CD4-positive, alpha-beta T cell treated with Interleukin-15 for 1 hour (primary cell): ENCODE data around the gene MED29.
"Not testable (repeated sequence)": the region's sequence is repeated elsewhere in the genome, so short reads cannot be mapped to it uniquely, and the experiment has no call there.

Experiments used
- DNase-seq: peaks from one replicate; pipeline ENCODE4 v3.0.0-alpha.2; 2020

Gene MED29

DNA sequence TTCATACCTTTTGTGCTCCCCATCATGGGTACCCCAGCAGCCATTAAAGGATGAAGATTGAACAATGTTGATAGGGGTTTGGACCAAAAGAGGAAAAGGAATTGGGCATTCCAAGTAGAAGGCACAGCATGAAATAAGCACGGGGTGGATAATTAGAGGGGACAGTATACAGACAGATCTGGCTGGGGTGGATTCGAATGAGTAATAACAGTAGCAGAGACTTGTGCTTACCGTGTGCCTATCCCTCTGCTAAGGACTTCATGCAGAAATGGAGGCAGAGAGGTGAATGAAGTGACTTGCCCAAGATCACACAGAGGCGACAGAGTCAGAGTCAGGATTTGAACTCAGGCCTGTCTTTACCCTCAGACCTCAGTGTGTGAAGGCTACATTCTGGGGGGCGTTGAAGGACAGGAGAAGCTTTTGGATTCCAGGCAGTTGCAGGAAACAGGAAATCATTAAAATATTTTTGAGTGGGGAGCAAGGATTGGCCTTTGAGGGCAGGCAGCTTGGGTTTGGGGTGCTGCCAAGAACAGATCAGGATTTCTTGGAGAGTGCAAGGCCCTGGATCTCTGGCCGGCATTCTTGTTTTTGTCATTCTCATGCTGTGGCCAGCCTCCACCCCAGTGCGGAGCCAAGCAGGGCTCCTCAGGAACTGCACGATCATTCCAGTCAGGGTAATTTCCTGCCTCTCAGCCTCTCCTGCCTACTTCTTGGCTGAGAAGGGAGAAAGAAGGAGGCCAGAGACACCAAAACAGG, 19.0 kb upstream of the MED29 start:
- DNase-seq: no peak

DNA sequence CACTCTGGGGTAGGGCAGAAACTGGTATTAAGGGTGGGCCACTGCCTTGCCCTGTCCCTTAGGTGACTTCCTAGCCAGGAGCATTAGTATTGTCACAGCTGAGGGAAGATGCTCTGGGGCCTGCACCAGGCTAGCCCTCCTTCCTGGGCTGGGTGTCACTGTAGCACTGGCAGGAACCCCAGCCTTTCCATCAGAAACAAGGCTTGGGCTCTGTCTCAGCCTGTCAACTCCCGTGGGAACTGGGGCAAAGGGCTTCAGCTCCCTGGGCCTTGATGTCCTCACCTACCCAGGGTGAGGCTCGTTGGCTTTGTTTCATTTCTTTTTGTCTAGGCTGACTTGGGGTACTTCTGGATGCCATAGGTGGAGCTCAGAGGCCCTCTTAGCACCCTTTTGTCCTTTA, 18.2 kb upstream of the MED29 start:
- no peak for DNase-seq

DNA sequence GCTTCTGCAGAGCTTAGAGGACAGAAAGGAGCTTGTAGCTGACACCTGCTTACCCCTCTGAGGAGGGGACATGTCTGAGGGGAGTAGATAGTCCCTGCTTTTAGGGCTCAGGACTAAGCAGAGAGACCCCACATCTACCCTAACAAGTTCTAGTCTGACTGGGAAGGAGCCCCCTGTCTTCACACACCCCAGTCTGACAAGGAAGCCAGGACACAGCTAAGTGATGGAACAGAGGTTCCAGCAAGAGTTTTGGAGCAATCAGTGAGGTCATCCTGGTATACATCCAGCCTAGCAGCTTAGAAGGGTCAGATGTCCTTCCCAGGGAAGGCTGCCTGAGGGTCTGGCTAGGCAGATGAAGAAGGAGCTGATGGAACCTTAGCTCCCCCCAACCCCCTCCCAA, 15.2 kb upstream of the MED29 start:
- no peak for DNase-seq

DNA sequence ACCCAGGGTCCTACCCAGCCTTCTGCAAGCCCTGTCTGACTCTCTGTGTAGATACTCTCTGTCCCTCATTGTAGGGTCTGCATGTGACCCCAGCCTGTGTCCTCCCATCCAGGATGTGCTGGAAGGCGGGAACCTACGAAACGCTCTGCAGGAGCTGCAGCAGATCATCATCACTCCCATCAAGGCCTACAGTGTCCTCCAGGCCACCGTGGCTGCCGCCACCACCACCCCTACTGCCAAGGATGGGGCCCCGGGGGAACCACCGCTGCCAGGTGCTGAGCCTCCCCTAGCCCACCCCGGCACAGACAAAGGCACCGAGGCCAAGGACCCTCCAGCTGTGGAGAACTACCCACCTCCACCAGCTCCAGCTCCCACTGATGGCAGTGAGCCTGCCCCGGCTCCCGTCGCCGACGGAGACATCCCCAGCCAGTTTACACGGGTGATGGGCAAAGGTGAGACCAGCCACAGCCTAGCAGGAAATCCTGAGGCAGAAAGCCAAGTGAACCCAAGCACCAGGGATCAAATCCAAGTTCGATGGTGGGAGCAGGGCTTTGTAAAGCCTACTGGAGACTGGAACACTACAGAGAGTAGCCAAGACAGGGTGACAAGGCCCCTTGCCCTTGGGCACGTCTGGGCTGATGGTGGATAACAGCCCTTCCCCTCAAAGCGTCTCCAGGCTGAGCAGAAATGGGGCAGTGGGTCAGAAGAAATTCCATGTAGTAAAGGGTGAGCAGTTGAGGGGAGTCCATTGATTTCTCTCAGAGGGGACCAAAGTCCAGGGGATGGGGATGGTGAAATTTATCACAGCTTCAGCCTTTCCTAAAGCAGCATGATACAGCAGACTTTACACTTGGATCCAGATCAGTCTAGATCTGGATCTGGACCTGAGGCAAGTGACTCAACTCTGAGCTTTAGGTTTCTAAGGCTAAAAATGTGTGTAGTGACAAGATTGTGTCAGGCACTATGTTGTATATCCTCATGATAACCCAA, 13.5 kb upstream of the MED29 start:
- DNase-seq: no peak

DNA sequence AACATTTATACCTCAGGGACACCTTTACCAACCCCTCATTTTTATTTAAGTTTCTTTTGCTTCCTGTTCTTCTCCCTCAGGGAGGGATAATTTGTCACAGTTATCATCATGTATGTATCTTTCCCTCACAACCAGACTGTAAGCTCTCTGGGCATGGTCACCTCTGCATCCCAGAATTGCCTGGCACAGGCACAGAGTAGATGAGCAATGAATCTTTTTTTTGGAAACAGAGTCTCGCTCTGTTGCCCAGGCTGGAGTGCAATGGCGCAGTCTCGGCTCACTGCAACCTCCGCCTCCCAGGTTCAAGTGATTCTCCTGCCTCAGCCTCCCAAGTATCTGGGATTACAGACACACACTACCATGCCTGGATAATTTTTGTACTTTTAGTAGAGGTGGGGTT, 11.8 kb upstream of the MED29 start:
- DNase-seq: not testable (repeated sequence)

DNA sequence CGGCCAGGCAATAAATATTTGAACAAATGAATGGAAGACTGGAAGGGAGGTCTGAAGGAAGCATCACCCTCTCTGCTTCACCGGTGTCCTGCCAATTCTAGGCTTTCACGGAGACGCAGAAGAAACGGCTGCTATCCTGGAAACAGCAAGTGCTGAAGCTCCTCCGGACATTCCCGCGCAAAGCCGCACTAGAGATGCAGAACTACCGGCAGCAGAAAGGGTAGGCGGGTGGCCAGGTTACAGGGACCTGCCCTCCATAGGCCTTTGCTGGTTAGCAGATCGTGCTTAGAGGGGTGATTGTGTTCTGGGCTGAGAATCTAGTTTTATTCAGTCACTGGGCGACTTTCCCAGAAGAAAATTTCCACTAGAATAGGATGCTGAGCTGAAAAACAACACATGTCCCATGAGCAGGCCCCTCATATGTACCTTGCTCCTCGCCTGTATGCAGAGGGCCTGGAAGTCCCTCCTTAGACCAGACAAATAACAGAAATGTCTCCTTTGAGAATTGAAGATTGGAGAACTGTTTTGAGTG, 11.2 kb upstream of the MED29 start:
- DNase-seq: no peak

DNA sequence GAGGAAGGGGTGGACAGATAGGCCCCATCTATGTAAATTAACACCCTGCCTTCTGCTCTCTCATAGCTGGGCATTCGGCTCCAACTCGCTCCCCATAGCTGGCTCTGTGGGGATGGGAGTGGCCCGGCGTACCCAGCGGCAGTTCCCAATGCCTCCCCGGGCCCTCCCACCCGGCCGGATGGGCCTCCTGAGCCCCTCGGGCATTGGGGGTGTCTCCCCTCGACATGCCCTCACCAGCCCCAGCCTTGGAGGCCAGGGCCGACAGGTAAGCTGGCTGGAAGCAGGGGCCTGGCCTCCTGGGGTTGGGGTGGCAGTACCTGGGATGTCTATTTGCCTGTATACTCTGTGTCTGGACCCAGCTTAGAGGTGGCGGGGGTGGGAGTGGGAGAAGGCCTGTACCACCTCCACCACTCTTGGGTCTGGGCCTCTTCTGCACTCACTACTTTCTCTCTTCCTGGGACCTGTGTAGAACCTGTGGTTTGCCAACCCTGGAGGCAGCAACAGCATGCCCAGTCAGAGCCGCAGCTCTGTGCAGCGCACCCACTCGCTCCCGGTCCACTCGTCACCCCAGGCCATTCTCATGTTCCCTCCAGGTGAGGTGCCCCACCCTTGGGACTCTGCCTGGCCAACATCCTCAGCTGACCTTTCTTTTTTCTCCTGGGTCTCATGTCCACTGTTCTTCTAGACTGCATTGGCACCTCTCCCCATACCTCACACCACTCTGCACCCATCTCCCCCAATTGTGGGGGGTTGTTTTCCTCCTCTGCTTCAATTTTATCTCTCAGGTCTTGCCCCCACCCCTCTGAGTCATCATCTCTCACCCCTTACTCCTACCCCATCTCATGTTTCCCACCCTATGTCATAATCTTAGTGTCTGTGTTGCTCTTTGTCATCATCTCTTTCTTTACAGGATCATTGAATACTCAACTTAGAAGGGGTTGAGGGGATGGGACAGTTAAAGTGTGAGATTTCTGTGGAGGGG, 10.4 kb upstream of the MED29 start:
- DNase-seq: no peak

DNA sequence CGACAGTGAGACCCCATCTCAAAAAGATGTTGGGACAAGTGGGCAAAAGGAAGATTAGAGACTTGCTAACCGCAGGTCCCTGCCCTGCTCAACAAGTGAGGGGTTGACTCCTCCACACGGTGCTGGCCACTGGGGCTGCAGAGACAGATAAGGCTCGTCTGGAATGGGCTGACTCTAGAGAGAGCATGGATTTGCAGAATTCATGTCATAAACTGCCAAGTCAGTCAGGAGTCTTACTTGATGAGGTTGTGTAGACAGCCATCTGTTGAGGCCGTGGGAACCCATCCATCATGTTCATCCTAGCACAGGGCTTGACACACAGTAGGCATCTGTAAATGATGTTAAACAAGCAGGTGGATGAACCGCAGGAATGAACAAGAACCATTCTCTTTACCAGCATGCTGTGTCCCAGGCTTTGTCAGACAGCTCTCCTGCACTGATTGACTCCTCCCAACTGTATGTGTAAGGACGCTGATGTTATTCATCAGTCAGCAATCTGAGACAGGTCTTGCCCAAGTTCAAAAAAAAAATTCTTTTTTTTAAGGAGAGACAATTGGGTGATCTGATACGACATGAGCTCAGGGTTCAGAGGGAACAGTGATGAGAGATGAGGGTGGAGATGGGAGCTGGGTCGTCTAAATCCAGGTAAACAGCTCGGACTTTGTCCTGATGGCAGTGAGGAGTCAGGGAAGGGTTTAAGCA, 9.1 kb upstream of the MED29 start:
- no peak for DNase-seq

DNA sequence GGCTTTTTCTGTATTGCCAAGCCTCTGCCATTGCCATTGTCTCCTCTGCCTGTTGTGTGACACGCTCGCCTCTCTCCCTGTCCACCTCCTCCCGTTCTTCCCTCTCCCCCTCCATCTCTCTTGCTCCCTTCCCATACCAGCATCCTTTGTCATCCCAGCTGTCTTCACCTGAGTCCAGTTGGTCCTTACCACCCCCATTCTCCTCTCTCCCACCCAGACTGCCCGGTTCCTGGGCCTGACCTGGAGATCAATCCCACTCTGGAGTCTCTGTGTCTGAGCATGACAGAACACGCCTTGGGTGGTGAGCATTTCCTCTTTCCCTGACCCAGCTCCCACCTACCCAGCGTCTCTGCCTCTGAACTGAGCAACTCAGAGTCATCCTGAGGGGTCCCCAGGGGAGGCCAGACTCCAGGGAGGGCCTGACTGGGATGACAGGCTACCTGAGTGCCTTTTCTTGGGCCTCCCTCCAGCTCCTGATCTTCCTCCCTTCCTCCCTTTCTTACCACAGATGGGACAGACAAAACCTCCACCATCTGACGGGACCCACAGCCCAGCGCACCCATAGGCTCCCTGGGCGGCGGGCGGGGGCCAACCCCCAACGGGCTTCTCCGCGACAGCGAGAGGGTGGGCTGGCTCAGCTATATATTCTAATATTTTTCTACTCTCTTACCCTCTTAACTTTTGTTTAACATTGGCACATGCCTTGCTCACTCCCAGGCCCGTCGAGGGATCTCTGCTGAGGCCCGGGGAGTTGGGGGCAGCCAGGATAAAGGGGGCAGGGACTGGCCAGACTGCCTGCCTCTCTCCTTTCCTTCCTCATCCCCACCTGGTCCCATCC, 8.0 kb upstream of the MED29 start:
- no peak for DNase-seq

DNA sequence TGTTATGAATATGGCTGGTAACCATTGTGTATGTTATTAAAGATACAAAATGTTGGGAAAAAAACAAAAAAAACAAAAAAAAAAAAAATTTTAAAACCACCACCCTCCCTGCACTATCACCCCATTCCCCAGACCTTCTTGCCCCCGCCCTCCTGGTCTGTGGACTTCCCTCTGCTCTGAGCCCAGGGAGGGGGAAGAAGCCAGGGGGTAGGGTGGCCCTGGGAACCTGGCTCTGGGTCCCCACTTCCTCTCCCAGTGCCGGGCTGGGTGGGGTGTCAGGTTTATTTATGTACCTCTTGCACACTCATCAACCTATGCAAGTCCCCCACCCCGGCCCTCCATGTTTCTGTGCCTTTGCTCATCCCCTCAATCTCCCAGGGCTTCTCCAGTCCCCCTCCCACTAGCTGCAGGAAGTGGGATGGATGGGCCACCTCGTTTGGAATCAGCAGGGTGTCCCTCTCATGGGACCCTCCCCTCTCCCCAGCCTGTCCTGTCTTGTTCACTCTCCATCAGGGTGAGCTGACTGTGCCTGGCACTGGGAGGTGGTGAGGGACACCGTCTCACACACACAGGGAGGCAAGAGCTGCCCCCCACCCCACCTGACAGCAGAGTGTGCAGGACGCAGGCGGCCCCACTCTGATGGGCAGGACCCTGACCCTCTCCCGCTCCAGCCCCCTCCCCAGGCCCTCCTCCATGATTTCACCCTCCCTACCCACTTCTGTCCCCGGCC, 6.2 kb upstream of the MED29 start:
- no peak for DNase-seq

DNA sequence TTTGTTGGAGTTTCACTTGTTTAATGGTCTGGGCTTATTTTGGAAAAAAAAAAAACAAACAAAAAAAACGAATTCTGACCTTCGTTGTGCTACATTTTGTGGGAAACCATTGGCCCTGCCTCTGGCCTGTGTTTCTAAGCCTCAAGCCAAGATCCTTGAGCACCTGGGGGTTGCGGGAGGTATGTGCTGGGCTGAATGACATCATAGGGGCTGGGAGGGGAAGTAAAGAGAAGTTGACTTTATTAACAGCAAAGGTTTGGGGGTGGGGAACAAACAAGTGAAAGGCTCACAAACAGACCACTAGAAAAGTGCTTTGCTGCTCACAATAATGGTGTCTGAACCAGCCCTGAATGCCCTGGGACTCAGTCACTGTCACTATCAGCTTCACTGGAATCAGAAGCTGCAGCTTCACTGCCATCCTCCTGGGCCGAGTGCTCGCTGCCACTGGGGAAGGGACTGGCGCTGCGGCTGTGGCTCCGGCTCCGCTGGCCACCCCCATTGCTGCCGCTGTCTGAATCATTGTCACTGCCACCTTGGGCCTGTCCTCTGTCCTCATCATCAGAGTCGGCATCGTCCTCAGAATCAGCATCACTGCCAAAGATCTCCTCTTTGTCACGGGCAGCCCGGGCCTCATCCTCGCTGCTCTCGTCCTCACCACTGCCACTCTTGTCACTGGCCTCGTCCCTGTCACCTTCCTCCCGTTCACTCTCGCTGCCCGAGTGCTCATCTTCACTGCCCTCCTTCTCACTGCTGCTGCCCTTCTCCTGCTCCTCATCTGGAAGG, 5.4 kb upstream of the MED29 start:
- DNase-seq: no peak

DNA sequence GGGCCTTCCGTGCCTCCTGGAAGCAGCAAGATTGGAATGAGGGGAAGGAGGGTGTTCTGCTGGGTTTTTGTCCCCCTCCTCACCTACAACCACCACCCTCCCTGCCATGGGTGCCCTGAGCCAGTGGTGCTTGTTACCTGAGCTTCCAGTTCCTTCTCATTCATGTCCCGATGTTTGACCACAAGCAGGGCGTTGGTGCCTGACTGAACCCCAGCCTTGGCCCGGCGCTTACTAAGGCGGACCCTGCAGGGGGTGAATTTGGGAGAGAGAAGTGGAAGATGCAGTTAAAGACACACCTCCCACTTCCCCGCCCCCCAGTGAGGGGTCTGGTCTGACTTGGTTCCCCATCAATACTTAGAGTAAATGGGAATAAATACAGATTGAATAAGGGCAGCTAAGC, 4.6 kb upstream of the MED29 start:
- no peak for DNase-seq

DNA sequence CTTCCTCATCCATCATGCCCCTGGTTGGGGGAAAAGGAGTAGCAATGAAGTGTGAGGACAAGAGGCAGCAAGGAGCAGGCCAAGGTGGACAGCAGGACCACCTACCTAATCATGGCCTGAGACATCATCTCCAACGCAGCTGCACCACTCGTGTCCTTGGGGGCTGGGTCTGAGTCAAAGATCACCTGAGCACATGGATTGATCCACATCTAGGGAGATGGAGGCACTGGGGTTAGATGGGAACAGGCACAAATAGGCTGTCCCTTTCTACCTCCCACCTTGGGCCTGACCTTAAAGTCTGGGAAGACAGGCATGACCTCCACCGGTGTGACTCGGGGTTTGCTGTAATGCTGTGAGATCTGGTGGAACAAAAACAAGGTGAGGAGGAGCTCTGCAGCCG, 2.5 kb upstream of the MED29 start:
- no peak for DNase-seq

DNA sequence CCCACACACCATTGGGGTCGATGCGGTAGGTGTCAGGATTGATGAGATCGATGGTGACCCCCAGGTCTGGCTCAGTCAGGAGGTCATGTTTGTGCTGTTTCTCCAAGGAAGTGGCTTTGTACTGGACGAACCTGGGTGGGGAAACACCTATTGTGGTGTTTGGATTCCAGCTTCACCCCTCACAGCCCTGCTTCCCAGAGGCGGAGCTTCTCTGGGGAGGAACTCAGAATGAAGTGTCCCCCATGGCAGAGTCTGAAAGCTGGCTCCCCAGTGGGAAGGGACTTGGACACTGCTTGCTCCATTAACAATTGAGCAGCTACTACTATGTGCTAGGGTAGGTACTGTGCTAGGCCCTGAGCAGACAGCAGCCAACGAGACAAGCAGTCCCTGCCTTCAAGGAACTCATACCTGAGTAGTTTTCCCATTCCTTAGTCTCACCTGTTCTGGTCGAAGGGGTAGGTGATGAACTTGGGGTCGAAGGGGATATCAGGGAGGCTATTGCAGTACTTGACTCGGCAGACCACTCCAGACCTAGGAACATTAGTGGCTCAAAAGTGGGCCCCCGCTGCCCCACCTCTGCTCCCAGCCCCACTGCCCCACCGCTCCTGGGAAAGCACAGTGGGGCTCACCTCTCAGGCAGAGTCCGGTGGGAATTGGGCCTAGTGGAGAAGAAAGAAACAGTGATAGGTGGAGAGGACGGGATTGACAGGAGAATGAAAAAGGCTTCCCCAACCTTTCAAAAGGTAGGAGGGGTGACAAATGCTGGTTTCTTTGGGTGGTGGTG, 1.4 kb upstream of the MED29 start:
- DNase-seq: no peak

DNA sequence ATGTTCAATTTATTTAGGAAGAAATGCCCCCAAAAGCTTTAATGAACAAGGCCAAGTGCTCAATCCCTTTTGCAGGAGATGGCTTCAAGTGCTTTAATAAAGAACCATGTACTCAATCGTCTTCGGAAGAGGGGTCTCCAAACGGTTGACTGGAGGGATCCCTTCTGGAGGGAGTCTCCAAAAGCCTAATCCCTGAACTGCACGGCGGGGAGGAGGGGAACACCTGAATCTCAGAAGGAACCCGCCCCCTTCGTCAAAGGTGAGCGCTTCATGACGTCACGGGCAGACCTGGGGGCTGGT, 777 bp upstream of the MED29 start:
- DNase-seq: no peak

DNA sequence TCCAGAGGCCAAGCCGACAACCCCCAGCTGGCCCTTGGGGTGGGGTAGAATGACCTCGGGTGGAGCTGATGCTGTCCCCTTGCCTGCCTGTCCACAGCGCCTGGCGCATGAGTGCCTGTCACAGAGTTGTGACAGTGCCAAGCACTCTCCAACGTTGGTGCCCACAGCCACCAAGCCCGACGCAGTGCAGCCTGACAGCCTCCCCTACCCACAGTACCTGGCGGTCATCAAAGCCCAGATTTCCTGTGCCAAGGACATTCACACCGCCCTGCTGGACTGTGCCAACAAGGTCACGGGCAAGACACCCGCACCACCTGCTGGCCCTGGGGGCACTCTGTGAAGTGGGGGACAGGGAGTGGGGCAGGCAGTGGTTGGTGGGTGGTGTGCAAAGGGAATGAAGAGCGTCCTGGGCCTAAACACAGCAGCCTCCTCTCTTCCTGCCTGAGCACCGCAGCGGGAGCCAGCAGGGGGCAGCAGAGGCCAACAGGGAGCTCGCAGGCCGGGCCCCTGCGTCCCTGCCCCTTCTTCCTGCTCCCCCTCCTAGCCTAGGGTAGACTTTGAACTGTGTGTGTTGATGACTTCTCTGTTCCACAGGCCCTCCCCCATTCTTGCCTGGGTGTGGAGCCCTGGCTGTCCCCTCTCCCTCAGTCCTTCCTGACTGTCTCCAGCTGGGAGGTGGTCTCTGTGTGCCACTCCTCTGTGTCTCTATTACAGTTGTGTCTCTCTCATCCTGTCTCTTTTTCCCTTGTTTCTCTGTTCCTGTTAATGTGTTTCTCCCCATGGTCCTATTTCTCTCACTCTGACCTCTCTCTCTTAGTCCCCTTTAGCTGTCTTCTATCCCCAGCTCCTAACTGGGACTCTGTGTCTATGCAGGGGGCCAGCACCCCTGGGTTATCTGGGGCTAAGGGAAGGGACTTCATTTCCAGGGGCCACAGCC, 6.5 kb downstream of the MED29 start:
- peak; percentile 94 for DNase-seq

DNA sequence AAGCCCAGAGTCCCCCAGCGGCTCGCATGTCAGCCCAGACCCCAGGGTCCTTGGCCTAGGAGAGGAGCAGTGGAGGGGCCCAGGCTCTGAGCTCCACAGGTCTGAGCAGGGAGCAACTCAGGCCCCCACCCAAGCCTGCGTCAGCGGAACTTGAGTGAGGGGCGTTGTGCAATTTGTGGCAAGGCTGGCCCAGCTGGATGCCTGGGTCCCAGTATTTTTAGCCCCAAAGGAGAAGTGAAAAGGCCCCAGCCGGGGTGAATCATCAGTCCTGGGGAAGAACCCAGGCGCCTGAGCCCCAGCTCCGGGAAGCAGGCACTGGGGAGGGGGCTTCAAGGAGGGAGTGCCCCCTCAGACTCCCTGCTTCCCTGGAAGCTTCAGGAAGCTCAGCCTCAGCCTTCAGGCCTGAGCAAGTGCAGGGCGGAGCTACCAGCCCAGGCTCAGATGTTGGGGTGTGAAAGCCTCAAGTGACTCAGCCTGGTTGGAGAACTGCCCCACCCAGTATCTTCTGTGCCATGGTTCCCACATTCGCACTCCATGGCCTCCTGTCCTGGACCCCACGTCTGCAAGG, 7.2 kb downstream of the MED29 start:
- peak; percentile 91 for DNase-seq
